Nephron progenitor cell (in vitro differentiated cells): Measurements from ENCODE around the gene BTG2.
"Not testable (repeated sequence)": the region's sequence is repeated elsewhere in the genome, so short reads cannot be mapped to it uniquely, and the experiment has no call there.

Source experiments
- DNase-seq: peaks from one replicate; pipeline ENCODE4 v3.0.0; 2021
- H3K27ac Mint-ChIP-seq: 2 replicates; pipeline ENCODE4 v1.8.0; 2021; ENCODE audit warnings: mild to moderate bottlenecking, moderate library complexity, mixed read lengths
- H3K27me3 Mint-ChIP-seq: 2 replicates; pipeline ENCODE4 v1.8.0; 2021; ENCODE audit warnings: mild to moderate bottlenecking, low read depth, mixed read lengths; ENCODE audit not compliant: poor library complexity
- H3K36me3 Mint-ChIP-seq: 2 replicates; pipeline ENCODE4 v1.8.0; 2021; ENCODE audit warnings: low read depth, mixed read lengths
- H3K4me1 Mint-ChIP-seq: 2 replicates; pipeline ENCODE4 v1.8.0; 2021; ENCODE audit warnings: mixed read lengths
- H3K4me3 Mint-ChIP-seq: 2 replicates; pipeline ENCODE4 v1.8.0; 2021; ENCODE audit warnings: mild to moderate bottlenecking, moderate library complexity, mixed read lengths
- H3K9me3 Mint-ChIP-seq: 2 replicates; pipeline ENCODE4 v1.8.0; 2021; ENCODE audit warnings: mild to moderate bottlenecking, moderate library complexity, mixed read lengths
- TF ChIP-seq, protein P1 (sequence below): fragments of 200-600 bp; sonication (generic); IDR thresholded peaks from 2 replicates; pipeline ENCODE4 v1.5.0; 2021; ENCODE audit warnings: antibody characterized with exemption

The BTG2 gene

DNA sequence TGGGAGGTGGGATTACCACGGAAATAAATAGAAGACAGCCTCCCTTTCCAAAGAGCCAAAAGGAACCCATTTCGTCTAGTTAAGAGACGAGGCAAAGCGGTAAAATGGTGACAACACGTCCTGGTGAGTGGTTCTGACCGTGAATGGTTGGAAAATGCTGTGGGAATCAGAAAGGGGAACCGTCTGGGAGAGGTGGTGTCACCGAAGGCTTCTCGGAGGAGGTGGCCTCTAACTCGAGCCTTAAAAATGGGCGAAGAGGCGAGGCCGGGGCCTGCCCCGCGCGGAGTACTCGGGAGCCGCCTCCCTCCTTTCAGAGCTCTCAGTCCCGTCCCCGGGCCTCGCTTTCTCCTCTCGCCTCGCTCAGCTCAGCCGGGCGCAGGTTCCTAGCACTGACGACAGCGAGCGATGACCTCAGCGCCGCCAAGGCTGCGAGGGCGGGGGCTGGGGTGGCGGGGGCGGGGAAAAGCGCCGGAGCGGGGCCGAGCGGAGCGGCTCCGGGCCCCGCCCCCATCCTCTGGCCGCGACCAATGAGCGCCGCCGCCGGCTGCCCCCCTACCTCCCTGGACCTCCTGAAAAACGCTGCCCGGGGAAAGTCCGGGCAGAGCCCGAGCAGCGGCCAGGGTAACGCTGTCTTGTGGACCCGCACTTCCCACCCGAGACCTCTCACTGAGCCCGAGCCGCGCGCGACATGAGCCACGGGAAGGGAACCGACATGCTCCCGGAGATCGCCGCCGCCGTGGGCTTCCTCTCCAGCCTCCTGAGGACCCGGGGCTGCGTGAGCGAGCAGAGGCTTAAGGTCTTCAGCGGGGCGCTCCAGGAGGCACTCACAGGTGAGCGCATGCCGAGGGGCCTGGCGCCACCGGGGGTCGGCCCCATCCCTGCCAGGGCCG lies at the start of gene BTG2:
Gene BTG2 (plus strand): TSS at position 601 of the 890 bp plus-strand sequence. CDS start 88 bp downstream, at position 689.
- no peaks in the 10 kb centered on the region for H3K9me3 Mint-ChIP-seq

GRCh38 chr1:203256636-203257035 lies 48.7 kb upstream of the BTG2 start:
- H3K4me1 Mint-ChIP-seq, H3K27ac Mint-ChIP-seq, DNase-seq, H3K36me3 Mint-ChIP-seq, H3K4me3 Mint-ChIP-seq: not testable (repeated sequence)
- peaks cover 43% of the 10 kb centered on the region for H3K9me3 Mint-ChIP-seq
- H3K27me3 Mint-ChIP-seq, result peaks cover 37% of the 10 kb centered on the region

More for the DNA sequence above, at the start of gene BTG2:
- Mint-ChIP-seq H3K27ac (peak within 1 kb of the TSS; percentile 83), H3K4me1 (peaks cover 65% of the 10 kb centered on the region), H3K4me3 (peak within 1 kb of the TSS; percentile 88), H3K36me3 (no peaks in the 10 kb centered on the region), H3K27me3 (peaks cover 14% of the 10 kb centered on the region)
- TF ChIP-seq, protein P1, sequence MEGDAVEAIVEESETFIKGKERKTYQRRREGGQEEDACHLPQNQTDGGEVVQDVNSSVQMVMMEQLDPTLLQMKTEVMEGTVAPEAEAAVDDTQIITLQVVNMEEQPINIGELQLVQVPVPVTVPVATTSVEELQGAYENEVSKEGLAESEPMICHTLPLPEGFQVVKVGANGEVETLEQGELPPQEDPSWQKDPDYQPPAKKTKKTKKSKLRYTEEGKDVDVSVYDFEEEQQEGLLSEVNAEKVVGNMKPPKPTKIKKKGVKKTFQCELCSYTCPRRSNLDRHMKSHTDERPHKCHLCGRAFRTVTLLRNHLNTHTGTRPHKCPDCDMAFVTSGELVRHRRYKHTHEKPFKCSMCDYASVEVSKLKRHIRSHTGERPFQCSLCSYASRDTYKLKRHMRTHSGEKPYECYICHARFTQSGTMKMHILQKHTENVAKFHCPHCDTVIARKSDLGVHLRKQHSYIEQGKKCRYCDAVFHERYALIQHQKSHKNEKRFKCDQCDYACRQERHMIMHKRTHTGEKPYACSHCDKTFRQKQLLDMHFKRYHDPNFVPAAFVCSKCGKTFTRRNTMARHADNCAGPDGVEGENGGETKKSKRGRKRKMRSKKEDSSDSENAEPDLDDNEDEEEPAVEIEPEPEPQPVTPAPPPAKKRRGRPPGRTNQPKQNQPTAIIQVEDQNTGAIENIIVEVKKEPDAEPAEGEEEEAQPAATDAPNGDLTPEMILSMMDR, result no peak
- peak; percentile 90 for DNase-seq

GRCh38 chr1:203263496-203263895 lies 41.8 kb upstream of the BTG2 start:
- Mint-ChIP-seq H3K27ac (no peak overlapping the region), H3K9me3 (peaks cover 11% of the 10 kb centered on the region), H3K4me1 (peaks cover 11% of the 10 kb centered on the region), H3K4me3 (no peak overlapping the region), H3K27me3 (peaks cover 26% of the 10 kb centered on the region), H3K36me3 (no peaks in the 10 kb centered on the region)
- DNase-seq, result no peak
- TF ChIP-seq, protein P1, result no peak

- Mint-ChIP-seq H3K4me1 (peaks cover 11% of the 10 kb centered on the region), H3K4me3 (no peak overlapping the region), H3K9me3 (peaks cover 10% of the 10 kb centered on the region), H3K36me3 (no peaks in the 10 kb centered on the region), H3K27ac (no peak overlapping the region), H3K27me3 (peaks cover 26% of the 10 kb centered on the region)
- no peak for DNase-seq
- TF ChIP-seq, protein P1, result no peak
Measured at GRCh38 chr1:203264052-203264501, 41.2 kb upstream of the BTG2 start.

- DNase-seq, result no peak
- Mint-ChIP-seq H3K36me3 (no peaks in the 10 kb centered on the region), H3K4me3 (no peak overlapping the region), H3K9me3 (peaks cover 7% of the 10 kb centered on the region), H3K27me3 (peaks cover 12% of the 10 kb centered on the region), H3K27ac (no peak overlapping the region), H3K4me1 (peaks cover 11% of the 10 kb centered on the region)
- TF ChIP-seq, protein P1, result no peak
Measured at GRCh38 chr1:203265541-203265940, 39.8 kb upstream of the BTG2 start.

- DNase-seq, H3K4me3 Mint-ChIP-seq, H3K27ac Mint-ChIP-seq, H3K36me3 Mint-ChIP-seq, H3K9me3 Mint-ChIP-seq, H3K27me3 Mint-ChIP-seq: not testable (repeated sequence)
- peaks cover 16% of the 10 kb centered on the region for H3K4me1 Mint-ChIP-seq
Measured at GRCh38 chr1:203266140-203266539, 39.2 kb upstream of the BTG2 start.
